ENCODE data around the gene COX7A1. TPM values are rescaled to one million over a fixed set of nuclear protein-coding genes. Genes with fewer than 3 reads are reported as not detected.

COX7A1 gene
- total RNA-seq, 4 donors from 2014 or later: 18.4 to 73.9 (median 35.5) TPM

GRCh38 chr19:36150586-36150985 is 1.7 kb downstream of the COX7A1 start:
- H3K36me3 ChIP-seq: peaks cover 5 to 61% (median 33%) of the 10 kb centered on the region in 3 donors
- H3K27ac ChIP-seq: peak overlapping the region; percentile 90 to 98 (median 94)
- H3K4me1 ChIP-seq: peaks cover 0 to 28% (median 4%) of the 10 kb centered on the region in 4 donors

DNA sequence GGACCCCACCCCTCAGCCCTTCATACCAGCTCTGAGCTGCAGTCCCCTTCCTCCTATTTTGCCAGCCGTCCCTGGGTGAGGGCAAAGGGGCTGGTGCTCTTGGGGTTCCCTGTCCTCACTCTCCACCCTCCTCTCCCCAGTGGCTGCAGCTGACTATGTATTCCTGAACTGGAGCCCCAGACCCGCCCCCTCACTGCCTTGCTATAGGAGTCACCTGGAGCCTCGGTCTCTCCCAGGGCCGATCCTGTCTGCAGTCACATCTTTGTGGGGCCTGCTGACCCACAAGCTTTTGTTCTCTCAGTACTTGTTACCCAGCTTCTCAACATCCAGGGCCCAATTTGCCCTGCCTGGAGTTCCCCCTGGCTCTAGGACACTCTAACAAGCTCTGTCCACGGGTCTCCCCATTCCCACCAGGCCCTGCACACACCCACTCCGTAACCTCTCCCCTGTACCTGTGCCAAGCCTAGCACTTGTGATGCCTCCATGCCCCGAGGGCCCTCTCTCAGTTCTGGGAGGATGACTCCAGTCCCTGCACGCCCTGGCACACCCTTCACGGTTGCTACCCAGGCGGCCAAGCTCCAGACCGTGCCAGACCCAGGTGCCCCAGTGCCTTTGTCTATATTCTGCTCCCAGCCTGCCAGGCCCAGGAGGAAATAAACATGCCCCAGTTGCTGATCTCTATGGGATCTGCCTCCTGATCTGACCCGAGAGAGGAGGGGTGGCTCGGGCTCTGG is 2.4 kb downstream of the COX7A1 start:
- Histone ChIP-seq H3K36me3 (peaks cover 8 to 68% (median 33%) of the 10 kb centered on the region in 3 donors), H3K27ac (peak overlapping the region in 1 of 4 donors; percentile 91), H3K9me3 (no peaks in the 10 kb centered on the region), H3K27me3 (no peaks in the 10 kb centered on the region), H3K4me1 (peaks cover 0 to 28% (median 4%) of the 10 kb centered on the region in 4 donors), H3K4me3 (no peak overlapping the region)
- TF ChIP-seq CTCF (IDR thresholded peaks at IDR 0.05): no peak
- TF ChIP-seq EP300 (IDR thresholded peaks at IDR 0.05): no peak
- no peak for TF ChIP-seq POLR2A (IDR thresholded peaks at IDR 0.05)
- 79 to 81% methylated on average over 12 to 13 of the region's 13 CpGs for WGBS, 2 donors
- DNase-seq (ENCODE audit: low spot score in 2 of 2): no peak

More at GRCh38 chr19:36150586-36150985, 1.7 kb downstream of the COX7A1 start:
- 59 to 61% methylated on average over 5 of the region's 5 CpGs for WGBS, 2 donors
- no peak for DNase-seq (ENCODE audit: low spot score in 2 of 2)
- no peak overlapping the region for H3K4me3 ChIP-seq
- no peaks in the 10 kb centered on the region for H3K9me3 ChIP-seq
- no peaks in the 10 kb centered on the region for H3K27me3 ChIP-seq
- no peak for TF ChIP-seq POLR2A (IDR thresholded peaks at IDR 0.05)
- TF ChIP-seq EP300 (IDR thresholded peaks at IDR 0.05): no peak
- no peak for TF ChIP-seq CTCF (IDR thresholded peaks at IDR 0.05)

- H3K9me3 ChIP-seq: no peaks in the 10 kb centered on the region
- no peak overlapping the region for H3K4me3 ChIP-seq
- H3K27ac ChIP-seq: no peak overlapping the region
- DNase-seq (ENCODE audit: low spot score in 2 of 2): no peak
- H3K4me1 ChIP-seq: peaks cover 5 to 13% (median 6%) of the 10 kb centered on the region in 4 donors
- H3K36me3 ChIP-seq: peaks cover 8 to 81% (median 44%) of the 10 kb centered on the region in 3 donors
- 96 to 97% methylated on average over 6 of the region's 6 CpGs for WGBS, 2 donors
- no peaks in the 10 kb centered on the region for H3K27me3 ChIP-seq
- TF ChIP-seq POLR2A (IDR thresholded peaks at IDR 0.05) (no peak), EP300 (IDR thresholded peaks at IDR 0.05) (no peak), CTCF (IDR thresholded peaks at IDR 0.05) (no peak)
These were observed 7.6 kb downstream of the COX7A1 start for GRCh38 chr19:36144624-36145023.

- no peaks in the 10 kb centered on the region for H3K27me3 ChIP-seq
- TF ChIP-seq POLR2A (IDR thresholded peaks at IDR 0.05) (no peak), CTCF (IDR thresholded peaks at IDR 0.05) (no peak), EP300 (IDR thresholded peaks at IDR 0.05) (no peak)
- WGBS, 2 donors: 85 to 90% methylated on average over 9 of the region's 9 CpGs
- no peak for DNase-seq (ENCODE audit: low spot score in 2 of 2)
- no peaks in the 10 kb centered on the region for H3K9me3 ChIP-seq
- H3K4me3 ChIP-seq: no peak overlapping the region
- H3K27ac ChIP-seq: no peak overlapping the region
- H3K4me1 ChIP-seq: peaks cover 5 to 23% (median 6%) of the 10 kb centered on the region in 4 donors
- H3K36me3 ChIP-seq: peaks cover 8 to 59% (median 28%) of the 10 kb centered on the region in 3 donors
These were observed 9.8 kb downstream of the COX7A1 start for GRCh38 chr19:36142496-36142895.

GRCh38 chr19:36142046-36142445 is 10.2 kb downstream of the COX7A1 start:
- H3K4me1 ChIP-seq: peaks cover 5 to 27% (median 7%) of the 10 kb centered on the region in 4 donors
- H3K36me3 ChIP-seq: peaks cover 8 to 55% (median 24%) of the 10 kb centered on the region in 3 donors
- TF ChIP-seq POLR2A (IDR thresholded peaks at IDR 0.05): no peak
- no peak for TF ChIP-seq EP300 (IDR thresholded peaks at IDR 0.05)
- TF ChIP-seq CTCF (IDR thresholded peaks at IDR 0.05): no peak
- H3K9me3 ChIP-seq: no peaks in the 10 kb centered on the region
- H3K27me3 ChIP-seq: no peaks in the 10 kb centered on the region
- peak overlapping the region in 3 of 4 donors; percentile 98 to 100 (median 98) for H3K27ac ChIP-seq
- 84 to 90% methylated on average over 14 of the region's 14 CpGs for WGBS, 2 donors
- DNase-seq (ENCODE audit: low spot score in 2 of 2): no peak
- H3K4me3 ChIP-seq: no peak overlapping the region
